HFF-Myc (cell line): ENCODE measurements around the gene CRK.

Experiments used
- DNase-seq: peaks from one replicate; pipeline ENCODE4 v3.0.0-alpha.2; 2011; ENCODE audit warnings: low read depth; ENCODE audit errors: extremely low read depth
- H3K4me3 ChIP-seq: replicated peaks from 2 replicates; pipeline ENCODE4 v1.5.1; 2011; ENCODE audit warnings: low read depth, mild to moderate bottlenecking, control low read depth, low read length
- CTCF ChIP-seq: IDR thresholded peaks from 2 replicates; pipeline ENCODE4 v1.5.1; 2012; ENCODE audit warnings: mild to moderate bottlenecking, low read depth, low read length, control low read depth; ENCODE audit errors: missing control alignments

The CRK gene

GRCh38 chr17:1414001-1414574 lies 41.9 kb downstream of the CRK start:
- H3K4me3 ChIP-seq = no peak overlapping the region
- DNase-seq = no peak
- TF ChIP-seq CTCF = no peak

- H3K4me3 ChIP-seq = no peak overlapping the region
- TF ChIP-seq CTCF = no peak
- DNase-seq = peak; percentile 48
These were observed 42.7 kb downstream of the CRK start for GRCh38 chr17:1413281-1413791.

- DNase-seq = no peak
- TF ChIP-seq CTCF = no peak
- H3K4me3 ChIP-seq = no peak overlapping the region
These were observed 43.6 kb downstream of the CRK start for GRCh38 chr17:1412185-1413110.

GRCh38 chr17:1402262-1402586 lies 53.8 kb downstream of the CRK start:
- no peak overlapping the region for H3K4me3 ChIP-seq
- no peak for DNase-seq
- no peak for TF ChIP-seq CTCF

GRCh38 chr17:1399679-1400512 lies 56.1 kb downstream of the CRK start, which contains the start of gene YWHAE:
Gene YWHAE, minus strand, starts transcription at chr17:1400222. Its CDS starts 112 bp downstream, at chr17:1400110.
- no peak for TF ChIP-seq CTCF
- H3K4me3 ChIP-seq = peak within 1 kb of the TSS; percentile 99
- DNase-seq = peak; percentile 72

GRCh38 chr17:1398931-1399678 lies 56.9 kb downstream of the CRK start:
- no peak for TF ChIP-seq CTCF
- DNase-seq = no peak
- peak overlapping the region; percentile 99 for H3K4me3 ChIP-seq
